Lung (tissue), 12 donors: Measurements from ENCODE around the gene BICDL2. TPM values are rescaled to one million over a fixed set of nuclear protein-coding genes. Genes with fewer than 3 reads are reported as not detected.
A peak's percentile ranks its signal among the peaks of the same experiment; 100 is the strongest.

Experiments used
- ATAC-seq: fragments of 200-7000 bp; cut with Tn5 transposase; one replicate; pipeline ENCODE4 v1.9.1; 2020; ENCODE audit warnings: moderate number of reproducible peaks; ENCODE audit not compliant: insufficient read depth, low FRiP score
- DNase-seq, 3 donors: peaks; one replicate each; pipeline ENCODE4 v3.0.0-alpha.2; 2013 to 2017
- H3K27ac ChIP-seq, 2 donors: one replicate each; pipeline ENCODE4 v1.5.1; 2013; ENCODE audit warnings: mild to moderate bottlenecking in 2 of 2, moderate library complexity in 2 of 2, control low read depth in 1 of 2, inconsistent platforms in 1 of 2, low read depth in 1 of 2, low read length in 1 of 2
- H3K27me3 ChIP-seq, 3 donors: one replicate each; pipeline ENCODE4 v1.5.1; 2013; ENCODE audit warnings: low read length in 2 of 3; ENCODE audit not compliant: control insufficient read depth in 3 of 3, insufficient read depth in 3 of 3
- H3K36me3 ChIP-seq, 4 donors: one replicate each; pipeline ENCODE4 v1.5.1; 2013; ENCODE audit warnings: low read length in 4 of 4, mild to moderate bottlenecking in 1 of 4, moderate library complexity in 1 of 4; ENCODE audit not compliant: control insufficient read depth in 4 of 4, insufficient read depth in 4 of 4
- H3K4me1 ChIP-seq, 5 donors: one replicate each; pipeline ENCODE4 v1.5.1; 2013; ENCODE audit warnings: low read length in 5 of 5, mild to moderate bottlenecking in 2 of 5, moderate library complexity in 1 of 5; ENCODE audit not compliant: control insufficient read depth in 5 of 5, insufficient read depth in 5 of 5
- H3K4me3 ChIP-seq: one replicate; pipeline ENCODE4 v1.5.1; 2013; ENCODE audit warnings: mild to moderate bottlenecking, control low read depth, moderate library complexity
- H3K9ac ChIP-seq, 2 donors: one replicate each; pipeline ENCODE4 v1.5.1; 2013; ENCODE audit warnings: low read length in 2 of 2, control low read depth in 1 of 2; ENCODE audit not compliant: insufficient read depth in 1 of 2
- H3K9me3 ChIP-seq, 4 donors: one replicate each; pipeline ENCODE4 v1.5.1; 2013; ENCODE audit warnings: low read length in 3 of 4, mild to moderate bottlenecking in 1 of 4, moderate library complexity in 1 of 4; ENCODE audit not compliant: control insufficient read depth in 4 of 4, insufficient read depth in 3 of 4
- CTCF ChIP-seq: IDR thresholded peaks from 2 replicates; pipeline ENCODE4 v1.5.1; 2012; ENCODE audit warnings: mild to moderate bottlenecking; ENCODE audit errors: control extremely low read depth, extremely low read depth
- WGBS, 2 donors: extraction: QIAGEN DNeasy Blood & Tissue Kit; methylation state at CpG; one replicate each; pipeline ENCODE4 v1.1.7; 2013; 5-methylcytosine and 5-hydroxymethylcytosine counted together
- polyA plus RNA-seq, 2 donors: library from polyadenylated mRNA; stranded (reverse); fragments of 200-250 nt; gene quantifications; one replicate each; pipeline ENCODE4 v1.2.1, GENCODE V29; 2013
- total RNA-seq, 2 donors: library from RNA; depleted of rRNA in 1 of 2; stranded (reverse); fragments of >200 nt in 1 of 2; gene quantifications; one replicate each; pipeline ENCODE4 v1.2.1, GENCODE V29; 2014 to 2021
- donor health status: control.
- donor health status: control.
- donor health status: Bipolar disorder and iron deficiency.
- donor health status: healthy.
- donor health status: DM: yes; HTN: yes; CAD: no.

BICDL2 gene
- total and polyA plus RNA-seq, 4 donors, result 12.7 to 24.4 (median 16.5) TPM

- WGBS, 2 donors, result 6 to 15% methylated on average over 17 of the region's 17 CpGs
Measured at GRCh38 chr16:3007957-3008689, 28.6 kb downstream of the BICDL2 start.

GRCh38 chr16:3007059-3007956 lies 29.4 kb downstream of the BICDL2 start:
- TF ChIP-seq CTCF, result no peak
- no peaks in the 10 kb centered on the region for H3K36me3 ChIP-seq
- peaks cover 0 to 40% (median 15%) of the 10 kb centered on the region in 3 donors for H3K27me3 ChIP-seq
- H3K4me1 ChIP-seq, result peaks cover 0 to 26% (median 2%) of the 10 kb centered on the region in 5 donors
- no peak for ATAC-seq
- H3K9me3 ChIP-seq, result peaks cover 0 to 2% (median 0%) of the 10 kb centered on the region in 4 donors
- no peak for DNase-seq
- no peak overlapping the region for H3K4me3 ChIP-seq
- H3K27ac ChIP-seq, result peak overlapping the region in 1 of 2 donors; percentile 30
- peak overlapping the region in 1 of 2 donors; percentile 29 for H3K9ac ChIP-seq
- 21 to 48% methylated on average over 13 of the region's 13 CpGs for WGBS, 2 donors

More at GRCh38 chr16:3007957-3008689, 28.6 kb downstream of the BICDL2 start:
- Histone ChIP-seq H3K9me3 (peaks cover 0 to 2% (median 0%) of the 10 kb centered on the region in 4 donors), H3K4me3 (no peak overlapping the region), H3K9ac (peak overlapping the region in 1 of 2 donors; percentile 29), H3K27ac (peak overlapping the region in 1 of 2 donors; percentile 7), H3K36me3 (no peaks in the 10 kb centered on the region), H3K27me3 (peaks cover 0 to 41% (median 22%) of the 10 kb centered on the region in 3 donors), H3K4me1 (peaks cover 0 to 29% (median 2%) of the 10 kb centered on the region in 5 donors)
- DNase-seq (peak in 2 of 3 donors; percentile 60 to 81), ATAC-seq (no peak)
- no peak for TF ChIP-seq CTCF

GRCh38 chr16:3004781-3005284 lies 31.9 kb downstream of the BICDL2 start:
- Histone ChIP-seq H3K36me3 (no peaks in the 10 kb centered on the region), H3K27ac (peak overlapping the region; percentile 60 to 83), H3K9ac (no peak overlapping the region), H3K27me3 (peaks cover 0 to 30% (median 10%) of the 10 kb centered on the region in 3 donors), H3K4me1 (peaks cover 0 to 18% (median 2%) of the 10 kb centered on the region in 5 donors), H3K4me3 (no peak overlapping the region), H3K9me3 (no peaks in the 10 kb centered on the region)
- WGBS, 2 donors, result 9 to 13% methylated on average over 22 to 25 of the region's 25 CpGs
- no peak for ATAC-seq
- no peak for DNase-seq
- TF ChIP-seq CTCF, result no peak
